Activated CD4-positive, alpha-beta T cell treated with anti-CD3 and anti-CD28 coated beads for 4 hours (primary cell): ENCODE data around the gene HAPLN1.
"Not testable (repeated sequence)": the region's sequence is repeated elsewhere in the genome, so short reads cannot be mapped to it uniquely, and the experiment has no call there.

Experiments
- DNase-seq, 2 donors: peaks; one replicate each; pipeline ENCODE4 v3.0.0-alpha.2; 2020

HAPLN1 gene

DNA sequence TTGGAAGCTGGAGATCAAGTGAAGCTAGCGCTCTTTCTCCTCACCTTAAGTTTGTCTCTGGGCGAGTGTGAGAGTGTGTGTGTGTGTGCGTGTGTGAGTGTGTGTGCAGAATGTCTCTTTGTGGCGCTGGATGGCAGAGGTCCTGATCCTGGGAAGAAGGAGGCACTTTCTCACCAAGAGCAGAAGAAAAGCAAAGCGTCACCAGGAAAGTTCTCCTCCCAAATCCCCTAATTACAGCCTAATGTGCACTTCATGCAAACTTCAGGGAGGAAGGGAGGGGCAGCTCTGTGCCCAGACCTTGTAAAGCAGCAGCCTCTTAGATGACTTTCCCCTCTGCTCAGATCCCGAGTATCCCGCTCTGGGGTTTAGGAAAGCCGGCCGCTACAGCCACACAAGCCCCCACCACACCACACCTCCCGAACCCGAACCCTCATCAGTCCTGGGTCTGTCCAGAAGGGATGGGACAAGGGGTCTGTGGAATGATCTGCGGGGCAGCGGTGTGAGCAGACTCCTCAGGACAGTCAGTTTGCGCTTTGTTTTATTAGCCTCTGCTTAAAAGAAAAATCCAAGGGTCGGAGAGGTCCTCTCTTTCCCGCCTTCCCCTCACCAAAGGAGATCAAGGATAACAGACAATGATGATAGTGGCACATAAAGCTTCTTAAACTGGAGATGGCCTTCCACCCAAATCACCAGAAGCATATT, at the start of gene HAPLN1:
TSS of gene HAPLN1 (minus strand) at position 20 of the 702 bp plus-strand sequence. CDS start 47,332 bp downstream, outside the sequence.
- DNase-seq = no peak

DNA sequence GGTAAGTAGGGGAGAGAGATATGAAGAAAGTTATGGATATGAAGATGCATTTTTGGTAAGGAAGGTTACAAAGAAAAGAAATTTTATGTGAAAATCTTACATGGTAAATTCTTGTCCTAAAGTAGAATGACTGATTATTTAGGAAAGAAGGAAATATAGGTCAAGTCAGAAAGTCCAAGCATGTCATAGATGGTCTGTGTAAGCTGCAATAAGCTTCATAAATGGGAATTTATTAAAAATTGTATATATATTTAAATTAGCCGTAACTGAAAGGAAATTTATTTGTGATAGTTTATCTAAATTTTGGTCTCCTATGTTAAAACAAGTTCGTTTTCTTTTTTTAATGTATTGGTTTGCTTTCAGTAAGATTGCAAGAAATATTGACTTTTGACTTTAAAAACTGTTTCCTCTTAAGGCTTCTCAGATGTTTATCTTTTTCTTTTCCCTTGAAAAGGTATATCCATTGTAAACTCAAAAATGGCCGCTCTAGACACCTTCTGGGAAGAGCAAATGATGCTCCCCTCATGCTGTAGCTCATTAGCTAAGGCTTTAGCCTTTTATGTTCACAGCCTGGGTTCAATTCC, 46.8 kb upstream of the HAPLN1 start:
- no peak for DNase-seq

DNA sequence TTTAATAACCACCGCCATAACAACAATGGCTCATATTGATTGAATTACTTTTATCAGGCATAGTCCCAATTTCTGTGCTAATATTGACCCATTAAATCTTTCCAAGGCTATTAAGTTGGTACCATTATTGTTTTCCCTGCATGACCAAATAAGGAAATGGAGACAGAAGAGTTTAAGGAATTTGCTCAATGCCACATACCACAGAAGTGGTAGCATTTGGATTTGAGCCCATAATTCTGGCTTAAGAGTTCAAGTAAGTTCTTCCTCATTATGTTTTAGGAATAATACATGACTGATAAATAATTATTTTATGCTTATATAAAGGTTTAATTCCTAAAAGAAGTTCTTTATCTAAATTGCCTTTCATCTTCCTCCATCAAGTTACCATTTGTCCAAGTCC, 43.4 kb upstream of the HAPLN1 start:
- no peak for DNase-seq

DNA sequence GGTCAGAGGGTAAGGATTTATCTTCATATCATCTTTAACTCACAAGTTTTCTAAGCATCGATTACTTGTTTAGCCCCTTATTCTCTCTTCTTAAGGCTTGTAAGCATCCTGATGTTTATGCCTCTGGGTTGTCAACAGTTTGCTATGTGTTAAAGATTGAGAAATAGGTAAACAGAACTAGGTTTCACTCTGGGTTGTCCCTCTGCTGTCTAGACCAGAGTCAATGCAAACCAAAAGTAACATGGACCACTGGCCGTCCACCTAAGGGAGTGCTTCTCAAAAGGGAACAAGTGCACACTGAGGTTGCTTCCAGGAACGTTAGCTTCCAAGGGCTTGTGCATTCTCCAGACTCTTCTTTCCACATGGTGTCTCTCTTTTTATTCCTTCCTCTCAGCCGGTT, 39.9 kb upstream of the HAPLN1 start:
- no peak for DNase-seq

DNA sequence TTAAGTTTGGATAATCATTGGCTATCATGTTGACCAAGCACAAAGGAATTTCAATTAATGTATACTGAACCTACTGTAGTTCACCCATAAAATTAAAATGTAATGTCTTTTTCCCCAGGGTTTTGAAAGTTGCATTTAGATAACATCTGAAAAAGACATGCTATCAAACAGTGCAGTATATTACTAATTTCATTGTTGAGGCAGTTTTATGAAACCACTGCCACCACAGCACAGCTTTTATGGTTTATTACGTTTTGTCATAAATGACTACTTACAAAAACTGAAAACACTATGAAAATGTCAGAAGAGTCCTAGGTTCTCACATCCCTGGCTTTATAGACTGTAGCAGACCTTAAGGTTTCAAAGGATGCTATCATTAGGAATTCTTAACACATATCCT, 32.0 kb upstream of the HAPLN1 start:
- DNase-seq = no peak

DNA sequence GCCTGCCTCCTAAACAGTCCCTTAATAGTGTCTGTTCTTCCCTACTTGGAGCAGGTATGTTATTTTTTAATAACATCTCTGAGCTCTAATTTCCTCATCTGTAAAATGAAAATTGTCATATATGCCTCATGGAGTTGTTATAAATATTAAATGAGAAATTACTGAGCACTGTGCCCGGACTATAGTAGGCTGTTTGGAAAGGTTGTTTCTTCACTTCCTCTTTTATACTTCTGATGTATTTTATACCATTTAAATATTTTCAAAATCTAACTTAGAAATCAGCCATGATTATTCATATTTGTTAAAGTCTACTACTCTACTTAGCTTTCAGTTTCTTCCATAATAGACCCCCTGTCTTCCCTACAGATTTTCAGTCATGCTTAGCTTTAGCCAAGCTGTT, 30.5 kb upstream of the HAPLN1 start:
- DNase-seq = no peak

DNA sequence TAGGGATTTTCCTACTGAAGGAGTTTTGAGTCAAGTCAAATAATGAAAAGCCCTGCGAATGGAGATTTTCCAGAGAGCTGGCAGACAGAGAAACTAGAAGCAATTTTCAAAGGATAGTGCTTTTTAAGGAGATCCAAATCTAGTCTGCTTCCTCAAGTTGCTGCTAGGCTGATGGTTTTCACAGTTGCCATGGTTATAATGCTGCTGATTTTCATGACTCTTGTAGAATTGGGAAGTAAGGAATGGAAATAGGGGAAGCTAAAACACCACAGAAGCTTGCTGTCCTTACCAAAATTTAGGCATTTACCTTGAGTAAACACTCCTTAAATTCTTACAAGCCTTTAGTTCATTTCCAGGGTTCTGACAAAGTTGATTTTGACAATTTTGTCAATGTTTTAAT, 30.1 kb upstream of the HAPLN1 start:
- DNase-seq = no peak

DNA sequence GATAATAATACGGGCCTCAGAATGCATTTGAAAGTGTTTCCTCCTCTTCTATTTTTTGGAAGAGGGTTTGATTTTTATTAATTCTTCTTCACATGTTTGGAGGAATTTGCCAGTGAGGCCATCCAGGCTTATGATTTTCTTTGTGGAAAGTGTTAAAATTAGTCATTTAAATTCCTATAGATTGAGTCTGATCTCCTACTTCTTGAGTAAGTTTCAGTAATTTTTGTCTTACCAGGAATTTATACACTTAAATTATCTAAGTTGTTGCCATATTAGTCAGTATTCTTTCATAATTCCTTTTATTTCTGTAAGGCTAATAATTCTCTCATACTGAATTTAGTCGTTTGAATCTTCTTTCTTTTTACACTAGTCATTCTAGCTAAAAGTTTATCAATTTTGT, 25.2 kb upstream of the HAPLN1 start:
- no peak for DNase-seq

DNA sequence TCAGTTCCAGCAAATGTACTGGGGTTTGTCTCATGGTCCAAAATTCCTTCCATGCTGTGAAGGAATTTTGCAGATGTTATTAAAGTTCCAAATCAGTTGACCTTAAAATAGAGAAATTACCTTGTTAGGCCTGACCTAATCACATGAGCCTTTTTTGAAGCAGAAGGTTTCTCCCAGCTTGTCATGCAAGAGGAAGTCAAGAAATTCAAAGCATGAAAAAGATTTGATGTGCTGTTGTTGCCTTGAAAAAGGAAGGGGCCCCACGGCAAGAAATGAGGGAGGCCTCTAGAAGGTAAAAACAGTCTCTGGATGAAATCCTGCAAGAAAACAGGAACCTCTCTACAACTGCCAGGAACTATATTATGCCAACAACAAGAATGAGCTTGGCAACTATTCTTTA, 24.2 kb upstream of the HAPLN1 start:
- DNase-seq = no peak

DNA sequence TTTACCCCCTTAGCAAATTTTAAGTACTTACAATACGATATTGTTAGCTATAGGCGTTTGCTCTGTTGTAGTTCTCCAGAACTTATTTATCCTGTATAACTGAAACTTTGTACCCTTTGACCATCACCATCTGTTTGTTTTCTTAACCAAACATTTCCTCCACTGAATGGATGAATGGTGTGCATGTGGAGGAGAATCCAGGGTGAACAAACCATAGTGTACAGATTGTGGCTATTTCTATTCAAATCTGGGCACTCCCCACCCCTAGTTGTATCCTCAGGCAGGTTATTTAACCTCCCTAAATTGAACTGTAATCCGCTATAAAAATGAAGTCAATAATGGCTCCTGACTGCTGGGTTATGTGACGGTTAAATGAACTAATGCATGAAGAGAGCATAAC, 21.4 kb upstream of the HAPLN1 start:
- DNase-seq = no peak

DNA sequence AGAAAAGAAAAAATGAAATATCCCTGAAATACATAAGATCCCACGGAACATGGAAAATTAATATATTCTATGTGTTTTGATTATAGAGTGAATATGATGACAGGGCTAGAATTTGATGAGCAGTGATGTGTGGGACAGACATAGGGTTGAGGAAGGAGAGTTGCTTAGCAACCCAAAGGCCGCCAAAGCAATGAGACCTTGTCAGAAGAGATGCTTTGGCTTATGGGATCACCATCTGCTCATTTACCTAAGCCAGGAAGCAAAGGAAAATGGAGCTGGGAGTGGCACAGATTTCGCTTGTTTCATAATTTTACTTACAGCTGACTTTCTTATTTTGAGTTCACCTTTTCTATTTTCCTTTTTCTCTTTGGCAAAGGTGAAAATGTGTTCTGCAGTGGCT, 20.9 kb upstream of the HAPLN1 start:
- no peak for DNase-seq

DNA sequence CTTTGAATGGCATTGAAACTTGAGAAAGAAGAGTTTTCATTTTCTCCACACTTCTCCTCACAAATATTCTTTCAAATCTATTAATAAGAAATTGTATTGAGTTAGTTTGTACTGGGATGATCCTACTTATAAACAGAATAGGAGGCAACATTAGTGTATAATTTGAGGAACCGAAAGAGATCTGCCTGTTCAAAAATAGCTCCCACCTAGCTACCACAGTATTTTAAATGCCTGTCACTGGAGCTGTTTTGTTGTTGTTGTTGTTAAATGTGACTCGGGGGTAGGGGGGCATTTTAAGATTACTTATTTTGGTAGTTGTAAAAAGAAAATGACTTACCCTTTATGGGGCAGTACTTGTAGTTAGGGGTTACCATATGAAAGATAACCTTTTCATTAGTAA, 20.1 kb upstream of the HAPLN1 start:
- DNase-seq = no peak

DNA sequence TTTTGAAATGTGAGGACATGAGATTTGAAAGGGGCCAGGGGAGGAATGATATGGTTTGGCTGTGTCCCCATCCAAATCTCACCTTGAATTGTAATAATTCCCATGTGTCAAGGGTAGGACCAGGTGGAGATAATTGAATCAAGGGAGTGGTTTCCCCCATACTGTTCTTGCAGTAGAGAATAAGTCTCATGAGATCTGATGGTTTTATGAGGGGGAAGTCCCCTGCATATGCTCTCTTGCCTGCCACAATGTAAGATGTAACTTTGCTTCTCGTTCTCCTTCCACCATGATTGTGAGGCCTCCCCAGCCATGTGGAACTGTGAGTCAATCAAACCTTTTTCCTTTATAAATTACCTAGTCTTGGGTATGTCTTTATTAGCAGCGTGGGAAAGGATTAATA, 15.5 kb upstream of the HAPLN1 start:
- not testable (repeated sequence) for DNase-seq

DNA sequence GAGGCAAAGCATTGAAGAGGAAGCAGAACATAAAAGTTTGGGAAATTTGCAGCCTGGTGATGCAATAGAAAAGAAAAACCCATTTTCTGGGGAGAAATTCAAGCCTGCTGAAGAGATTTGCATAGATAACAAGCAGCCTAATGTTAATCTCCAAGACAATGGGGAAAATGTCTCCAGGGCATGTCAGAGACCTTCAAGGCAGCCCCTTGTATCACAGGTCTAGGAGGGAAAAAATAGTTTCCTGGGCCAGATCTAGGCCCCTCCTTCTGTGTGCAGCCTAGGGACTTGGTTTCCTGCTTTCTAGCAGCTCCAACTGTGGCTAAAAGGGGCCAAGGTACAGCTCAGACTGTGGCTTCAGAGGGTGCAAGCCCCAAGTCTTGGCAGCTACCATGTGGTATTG, 14.4 kb upstream of the HAPLN1 start:
- not testable (repeated sequence) for DNase-seq

DNA sequence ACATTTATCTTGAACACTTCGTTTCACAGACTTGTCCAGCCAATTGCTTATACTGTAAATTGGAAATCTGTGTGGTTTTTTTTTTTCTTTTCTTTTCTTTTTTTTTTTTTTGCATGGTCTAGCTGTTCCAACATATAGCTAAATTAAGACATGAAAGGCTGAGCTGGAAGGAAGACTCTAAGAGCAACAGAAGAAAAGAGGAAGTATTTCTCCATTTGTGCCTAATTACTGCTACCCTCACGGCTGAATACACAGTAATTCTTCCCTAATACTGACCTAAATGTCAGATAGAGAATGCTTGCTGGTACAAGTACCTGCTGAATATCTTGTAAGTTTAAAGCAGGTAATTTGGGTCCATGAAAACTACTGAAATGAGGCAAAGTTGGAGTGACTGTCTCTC, 11.0 kb upstream of the HAPLN1 start:
- no peak for DNase-seq

DNA sequence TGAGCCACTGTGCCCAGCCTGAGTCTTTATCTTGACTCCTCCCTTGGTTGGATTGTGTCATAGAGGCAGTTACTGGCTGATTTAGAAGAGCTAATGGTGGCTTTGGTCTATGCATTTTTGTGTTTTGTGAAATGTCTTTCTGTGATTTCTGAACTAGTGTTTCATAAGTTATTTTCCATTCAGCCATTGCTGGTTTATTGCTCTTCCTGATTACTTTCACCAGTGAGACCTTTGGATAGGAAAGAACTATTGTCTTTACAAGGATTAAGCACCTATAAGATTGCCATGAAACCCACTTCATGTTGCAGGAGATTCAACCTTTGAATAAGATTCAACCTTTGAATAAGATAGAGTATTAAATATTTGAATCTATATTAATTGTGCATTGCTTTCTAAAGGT, 8.7 kb upstream of the HAPLN1 start:
- DNase-seq = no peak

DNA sequence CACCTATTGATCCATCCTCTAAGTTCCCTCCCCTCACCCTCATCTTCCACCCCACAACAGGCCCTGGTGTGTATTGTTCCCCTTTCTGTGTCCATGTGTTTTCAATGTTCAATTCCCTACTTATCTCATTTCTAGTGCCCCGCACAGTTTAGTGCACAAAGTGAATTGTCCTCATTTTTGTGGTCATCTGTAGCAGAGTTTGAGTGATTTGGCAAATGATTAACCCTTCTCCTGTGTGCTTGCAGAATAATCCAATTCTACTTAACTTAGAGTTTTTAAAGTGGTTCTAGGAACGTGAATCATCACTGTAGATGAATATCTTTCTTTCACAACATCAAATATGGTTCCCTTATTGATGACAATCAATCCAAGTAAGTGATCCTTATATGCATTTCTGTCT, 6.3 kb upstream of the HAPLN1 start:
- no peak for DNase-seq

DNA sequence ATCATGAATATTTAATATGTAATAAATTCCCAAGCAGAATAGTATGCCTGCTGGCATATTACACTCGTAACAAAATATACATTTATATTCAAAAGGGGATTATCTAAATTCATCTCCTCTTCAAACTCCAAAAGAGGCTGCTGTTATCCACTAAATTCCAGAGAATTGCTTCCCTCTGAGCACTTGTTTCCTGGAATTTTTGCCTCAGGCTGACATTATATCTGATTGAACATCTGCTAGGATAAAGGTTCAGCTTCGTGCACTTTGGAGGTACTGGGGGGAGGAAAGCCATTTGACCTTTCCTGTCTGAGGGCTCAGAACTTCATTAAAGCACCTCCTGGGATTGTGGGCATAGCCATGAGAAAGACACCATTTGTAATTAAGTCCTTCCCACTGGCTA, 4.3 kb upstream of the HAPLN1 start:
- no peak for DNase-seq

DNA sequence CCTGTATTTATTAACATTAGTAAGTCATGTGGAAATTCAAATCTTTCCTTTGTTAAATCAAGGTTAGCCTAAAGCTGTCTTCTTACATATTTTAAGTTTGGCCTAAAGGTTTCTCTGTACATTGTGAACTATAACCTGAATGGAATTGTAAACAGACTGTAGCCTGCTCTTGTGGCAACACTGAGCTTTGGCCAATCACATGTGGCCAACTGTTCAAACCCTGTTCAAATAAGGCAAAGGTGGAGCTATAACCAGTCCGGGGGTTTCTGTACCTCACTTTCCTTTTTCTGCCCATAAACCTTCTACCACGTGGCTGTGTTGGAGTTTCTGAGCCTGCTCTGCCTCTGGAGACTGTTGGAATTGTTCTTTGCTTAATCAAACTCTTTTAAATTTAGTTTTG, 3.3 kb upstream of the HAPLN1 start:
- DNase-seq = no peak

DNA sequence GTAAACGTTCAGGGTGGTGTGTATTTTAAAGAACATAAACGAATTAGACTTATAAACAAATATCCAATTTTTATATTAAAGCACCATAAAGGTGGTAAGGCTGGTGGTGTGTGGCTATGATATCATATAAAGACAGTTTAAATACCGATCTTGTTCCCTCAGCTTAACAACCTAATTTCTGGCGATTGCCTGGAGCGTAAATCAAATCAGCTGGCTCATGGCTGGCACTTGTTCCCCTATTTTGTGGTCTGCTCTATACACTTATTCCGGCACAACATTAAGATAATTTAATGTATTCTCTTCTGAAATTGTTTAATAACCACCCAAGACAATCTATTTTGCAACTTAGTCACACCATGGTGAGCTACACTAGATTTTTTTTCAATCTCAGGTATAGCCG, 2.4 kb upstream of the HAPLN1 start:
- DNase-seq = no peak

DNA sequence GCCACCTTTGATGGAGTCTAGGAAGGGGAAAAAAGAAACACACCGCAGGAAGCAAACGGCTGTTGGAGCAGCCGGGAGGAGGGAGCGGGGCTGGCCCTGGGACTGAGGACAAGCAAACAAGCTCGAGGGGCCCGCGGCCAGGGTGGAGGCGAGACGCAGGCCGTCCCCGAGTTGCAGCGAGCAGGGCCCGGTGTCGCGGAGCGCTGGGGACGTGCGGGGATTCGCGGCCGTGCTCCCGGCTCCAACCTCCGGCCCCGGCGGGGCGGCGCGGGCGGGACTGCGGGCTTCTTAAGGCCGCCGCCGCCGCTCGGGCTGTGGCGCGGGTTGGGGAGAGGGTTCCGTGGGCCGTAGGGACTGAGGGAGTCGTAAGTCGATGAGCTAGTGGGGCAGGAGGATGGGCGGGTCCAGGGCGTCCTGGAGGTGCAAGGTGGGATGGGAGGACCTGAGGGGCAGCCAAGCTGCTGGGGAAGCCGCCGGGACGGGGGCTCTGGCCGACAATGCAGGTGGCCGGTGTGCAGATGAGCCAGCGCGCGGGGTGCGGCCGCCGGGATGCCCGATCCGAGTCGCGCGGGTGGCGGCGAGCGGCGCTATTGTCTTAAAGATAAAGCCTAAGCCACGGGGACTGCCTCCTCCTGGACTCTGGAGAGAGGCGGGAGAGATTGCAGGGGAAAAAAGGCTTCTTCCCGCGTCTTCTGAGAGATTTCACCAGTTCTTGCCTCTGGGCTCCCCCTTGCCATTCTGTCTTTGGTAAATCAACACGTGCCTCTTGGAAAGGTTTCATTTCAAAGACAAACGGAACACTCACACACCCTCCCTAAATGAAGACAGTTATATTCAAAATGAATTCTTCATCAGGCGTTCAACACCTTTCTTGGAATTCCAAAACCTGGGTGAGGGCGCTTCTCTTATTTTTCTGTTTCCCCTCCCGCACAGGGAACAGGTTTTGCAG, 1.6 kb upstream of the HAPLN1 start:
- no peak for DNase-seq

DNA sequence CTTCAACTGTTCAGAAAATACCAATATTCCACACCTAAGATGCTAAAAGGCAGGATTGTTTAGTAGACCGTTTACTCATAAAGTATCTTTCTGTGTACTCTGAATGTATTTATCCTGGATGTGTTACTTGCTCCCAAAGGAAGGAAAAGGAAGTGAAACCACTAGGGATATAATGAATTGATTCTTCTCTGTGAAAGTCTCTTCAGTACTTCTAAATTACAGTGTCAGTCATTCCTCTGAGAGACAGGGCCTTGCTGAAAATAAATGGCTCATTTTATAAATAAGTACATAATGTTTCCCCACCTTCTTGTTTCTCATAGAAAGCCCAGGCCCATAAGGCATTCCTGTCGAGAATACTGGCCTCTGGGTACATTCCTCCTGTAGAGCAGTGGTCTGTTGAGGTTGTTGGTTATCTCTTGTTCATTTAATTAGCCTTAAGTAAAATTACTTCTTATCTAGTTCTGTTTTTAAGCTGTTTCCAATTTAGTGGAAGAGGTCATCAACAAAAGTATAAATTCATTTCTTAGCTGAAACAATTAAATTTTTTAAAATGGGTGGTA, 1.6 kb downstream of the HAPLN1 start:
- DNase-seq = no peak

DNA sequence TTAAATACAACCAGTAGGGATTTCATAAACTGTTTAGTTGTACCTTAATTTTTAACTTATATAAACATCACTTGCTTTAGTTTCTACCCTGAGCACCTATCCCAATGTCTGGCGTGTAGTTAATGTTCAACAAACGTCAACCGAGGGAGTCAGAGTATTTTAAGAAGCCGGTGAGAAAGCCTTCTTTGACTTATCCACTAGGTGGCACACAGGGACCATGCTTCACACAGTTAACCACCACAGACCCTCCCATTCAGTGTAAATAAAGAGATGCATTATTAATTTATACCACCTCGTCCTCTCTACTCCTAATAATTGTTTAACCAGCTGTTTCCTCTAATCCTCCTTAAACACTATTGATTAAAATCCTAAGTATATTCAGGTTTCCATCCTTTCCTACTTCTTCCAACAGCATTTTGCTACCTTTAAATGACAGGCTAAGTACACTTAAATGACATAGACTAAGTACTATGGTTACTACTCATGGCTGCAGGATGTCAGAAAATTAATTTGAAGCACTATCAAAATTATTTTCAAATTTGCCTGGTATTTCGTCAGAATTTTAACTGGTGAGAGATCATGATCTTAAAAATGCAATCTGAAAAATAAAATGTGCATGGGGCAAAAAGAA, 2.3 kb downstream of the HAPLN1 start:
- peak in 1 of 2 donors; percentile 16 for DNase-seq
